DMS79 (cell line): ENCODE measurements around the gene SLC10A7.
"Not testable (repeated sequence)": the region's sequence is repeated elsewhere in the genome, so short reads cannot be mapped to it uniquely, and the experiment has no call there.

Experiments used
- DNase-seq: peaks from one replicate; lab custom pipeline; 2025; lab: John Stamatoyannopoulos, UW

The SLC10A7 gene

GRCh38 chr4:146439437-146439836 lies 82.3 kb downstream of the SLC10A7 start:
- DNase-seq = no peak

- DNase-seq = no peak
Observed at GRCh38 chr4:146437778-146438177, 84.0 kb downstream of the SLC10A7 start.

DNA sequence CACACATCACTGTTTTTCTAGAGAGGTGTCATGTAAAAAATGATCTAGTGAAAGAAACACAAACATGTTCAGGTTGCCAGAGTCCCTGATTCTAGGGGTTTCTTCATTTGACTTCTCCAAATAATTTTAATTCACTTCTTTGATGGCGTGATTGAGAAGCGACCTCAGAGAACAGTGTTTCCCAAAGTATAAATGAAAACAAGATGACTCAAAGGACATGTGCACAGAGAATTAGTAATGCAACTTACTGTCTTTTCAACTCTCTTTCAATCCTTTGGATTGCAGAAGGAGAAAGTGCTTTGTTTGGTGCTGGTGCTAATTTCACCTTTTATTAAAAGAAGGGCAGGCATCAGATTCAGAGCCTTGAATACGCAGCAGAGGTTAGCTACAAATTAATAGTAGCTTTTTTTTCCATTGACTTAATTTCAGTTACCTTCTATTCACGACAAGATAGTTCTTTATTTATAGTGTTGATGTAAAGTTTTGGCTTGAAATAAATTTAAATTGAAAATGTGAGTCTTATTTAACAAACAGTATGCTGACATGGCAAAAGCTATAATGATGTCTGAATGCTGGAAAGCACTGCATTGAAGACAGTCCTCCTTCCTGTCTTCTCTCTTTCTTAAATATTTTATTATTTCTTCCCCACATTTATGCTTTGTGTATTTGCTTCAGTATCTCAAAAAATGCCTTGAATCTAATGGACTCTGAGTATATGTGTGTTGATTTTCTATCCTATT lies 85.1 kb downstream of the SLC10A7 start:
- DNase-seq = no peak

DNA sequence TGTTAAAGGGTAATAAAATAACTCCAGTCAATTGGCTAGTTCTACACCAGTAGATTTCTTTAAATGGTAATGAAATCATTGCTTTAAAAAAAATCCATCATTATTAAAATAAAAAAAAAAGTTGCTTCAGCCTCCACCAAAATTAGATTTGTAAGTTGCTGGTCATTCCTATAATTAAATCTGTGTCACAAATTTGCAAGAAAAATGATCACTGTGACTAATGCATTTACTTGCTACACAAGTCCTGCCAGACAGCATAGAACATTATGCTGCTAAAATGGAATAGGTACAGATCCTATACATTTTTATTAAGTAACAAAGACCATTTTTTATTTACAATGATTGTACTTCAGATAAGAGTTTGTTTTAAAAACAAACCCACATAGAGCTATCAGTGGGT lies 85.8 kb downstream of the SLC10A7 start:
- no peak for DNase-seq

DNA sequence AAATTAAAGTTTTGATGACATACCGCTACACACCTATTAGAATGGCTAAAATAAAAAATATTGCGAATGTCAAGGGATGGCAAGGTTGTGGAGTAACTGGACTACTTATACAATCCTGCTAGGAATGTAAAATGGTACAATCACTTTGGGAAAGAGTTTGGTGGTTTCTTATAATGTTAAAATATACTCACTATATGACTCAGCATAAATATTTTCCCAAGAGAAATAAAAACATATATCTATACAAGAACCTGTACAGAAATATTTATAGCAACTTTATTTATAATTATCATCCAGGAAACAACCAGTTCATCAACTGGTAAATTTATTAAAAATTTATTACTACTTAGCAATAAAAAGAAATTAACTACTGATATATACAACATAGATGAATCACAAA lies 89.7 kb downstream of the SLC10A7 start:
- no peak for DNase-seq

DNA sequence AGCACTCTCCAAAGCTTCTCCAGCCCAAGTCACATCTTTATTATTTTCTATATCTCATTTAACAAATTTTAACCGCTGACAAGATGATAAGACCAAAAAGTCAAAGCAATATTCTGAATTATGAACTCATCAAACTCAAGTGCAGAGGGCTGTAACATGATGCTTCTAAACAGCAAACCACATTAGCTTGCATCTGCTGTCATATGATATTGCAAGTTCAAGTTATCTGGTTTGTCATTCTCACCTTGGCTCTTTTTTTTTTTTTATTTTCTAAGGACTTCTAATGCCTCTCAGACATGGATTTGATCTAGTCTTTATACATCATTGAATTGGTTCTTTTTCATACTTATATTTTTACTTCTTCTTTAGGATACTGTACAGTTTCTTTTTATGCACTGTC lies 93.4 kb downstream of the SLC10A7 start:
- DNase-seq = no peak

GRCh38 chr4:146417822-146418221 lies 103.9 kb downstream of the SLC10A7 start:
- no peak for DNase-seq

GRCh38 chr4:146415829-146416228 lies 105.9 kb downstream of the SLC10A7 start:
- no peak for DNase-seq

DNA sequence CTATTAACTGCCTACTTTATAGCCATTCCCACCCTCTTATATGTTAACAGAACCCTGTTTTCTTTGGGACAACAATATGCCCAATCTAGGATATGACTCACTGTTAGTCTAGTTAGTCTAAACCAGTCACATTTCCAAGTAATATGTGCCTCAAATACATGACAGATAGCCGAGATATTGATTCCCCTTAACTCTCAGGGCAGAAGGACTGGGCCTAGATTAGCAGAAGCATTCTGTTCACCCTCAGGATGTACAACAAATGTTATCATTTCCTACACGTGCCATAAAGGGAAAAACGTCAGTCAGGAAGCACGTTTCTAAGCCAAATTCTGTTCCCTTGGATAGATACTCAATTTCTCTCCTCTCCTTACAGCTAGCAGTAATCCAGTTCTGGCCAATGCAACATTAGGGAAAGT lies 114.1 kb downstream of the SLC10A7 start:
- DNase-seq = no peak

- DNase-seq = no peak
Observed at GRCh38 chr4:146407257-146407656, 114.5 kb downstream of the SLC10A7 start.

- no peak for DNase-seq
Observed at GRCh38 chr4:146401274-146401673, 120.5 kb downstream of the SLC10A7 start.

DNA sequence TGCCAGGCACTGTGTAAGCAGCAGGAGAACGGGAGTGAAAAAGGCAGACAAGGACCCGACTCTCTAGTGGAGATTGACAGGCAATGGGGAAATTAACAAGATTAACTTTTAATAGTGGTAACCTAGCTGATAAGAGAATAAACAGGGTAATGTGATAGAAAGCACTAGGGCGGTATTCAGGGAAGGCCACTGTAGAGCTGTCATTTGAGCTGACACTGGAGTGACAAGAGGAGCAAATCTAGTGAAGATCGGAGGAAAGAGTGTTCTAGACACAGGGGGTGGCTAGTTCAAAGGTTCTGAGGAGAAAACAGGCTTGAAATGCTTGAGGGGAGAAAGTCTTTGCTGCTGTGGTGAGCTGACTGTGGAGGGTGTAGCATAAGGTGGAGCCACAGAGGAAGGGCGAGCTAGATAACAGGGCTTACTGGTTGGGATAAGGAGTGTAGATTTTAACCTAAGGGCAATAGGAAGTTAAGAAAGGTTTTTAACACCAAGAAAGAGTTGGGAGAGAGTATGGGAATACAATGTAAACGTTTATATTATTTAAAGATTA lies 122.8 kb downstream of the SLC10A7 start:
- no peak for DNase-seq

- no peak for DNase-seq
Observed at GRCh38 chr4:146398404-146398803, 123.3 kb downstream of the SLC10A7 start.

- DNase-seq = no peak
Observed at GRCh38 chr4:146389561-146389960, 132.2 kb downstream of the SLC10A7 start.

GRCh38 chr4:146382194-146382593 lies 139.5 kb downstream of the SLC10A7 start:
- DNase-seq = no peak

DNA sequence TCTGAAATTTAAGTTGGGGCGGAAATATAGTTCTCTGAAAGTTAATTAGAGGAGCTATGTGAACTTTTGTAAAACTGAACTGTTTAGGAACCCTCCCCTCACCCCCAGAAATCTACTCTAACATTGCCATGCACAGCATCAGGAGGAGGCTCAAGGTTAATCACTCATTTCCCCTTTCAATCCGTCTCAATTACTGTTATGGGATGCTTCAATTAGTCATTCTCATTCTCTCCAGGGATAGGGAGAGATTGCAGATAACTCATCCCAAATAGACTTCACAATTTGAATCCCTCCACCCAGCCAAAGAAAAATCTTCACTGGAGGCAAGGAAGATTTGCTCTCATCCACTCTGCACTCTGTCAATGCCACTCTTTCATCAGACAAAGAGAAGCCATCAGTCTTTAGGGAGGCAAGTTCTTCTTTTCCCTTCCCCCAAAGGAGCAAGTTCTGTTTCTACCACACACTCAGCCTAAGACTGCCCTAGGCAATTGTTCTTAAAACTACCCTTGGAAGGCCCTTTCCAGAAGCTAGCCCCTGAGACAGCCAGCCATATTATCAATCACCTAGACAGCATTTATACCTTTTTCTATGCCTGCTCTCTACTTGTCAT lies 140.4 kb downstream of the SLC10A7 start:
- no peak for DNase-seq

- no peak for DNase-seq
Observed at GRCh38 chr4:146379744-146380143, 142.0 kb downstream of the SLC10A7 start.

DNA sequence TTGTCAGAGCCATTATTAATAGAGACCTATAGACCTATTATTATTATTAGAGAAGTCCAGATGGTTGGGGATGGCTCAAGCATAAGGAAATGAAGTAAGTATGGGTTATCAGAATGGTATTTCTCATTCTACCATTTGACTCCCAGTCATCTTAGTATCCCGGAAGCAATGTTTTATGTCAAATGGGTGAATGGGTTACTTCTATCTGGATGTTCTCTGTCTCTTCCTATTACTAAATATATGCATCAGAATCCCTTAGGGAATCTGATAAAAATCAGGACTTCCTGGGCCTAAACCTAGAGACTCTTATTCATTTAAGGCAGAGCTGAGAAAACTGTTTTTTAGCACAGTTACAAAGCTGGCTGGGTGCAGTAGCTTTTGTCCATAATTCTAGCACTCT lies 149.9 kb downstream of the SLC10A7 start:
- no peak for DNase-seq

GRCh38 chr4:146370841-146371240 lies 150.9 kb downstream of the SLC10A7 start:
- DNase-seq = no peak

DNA sequence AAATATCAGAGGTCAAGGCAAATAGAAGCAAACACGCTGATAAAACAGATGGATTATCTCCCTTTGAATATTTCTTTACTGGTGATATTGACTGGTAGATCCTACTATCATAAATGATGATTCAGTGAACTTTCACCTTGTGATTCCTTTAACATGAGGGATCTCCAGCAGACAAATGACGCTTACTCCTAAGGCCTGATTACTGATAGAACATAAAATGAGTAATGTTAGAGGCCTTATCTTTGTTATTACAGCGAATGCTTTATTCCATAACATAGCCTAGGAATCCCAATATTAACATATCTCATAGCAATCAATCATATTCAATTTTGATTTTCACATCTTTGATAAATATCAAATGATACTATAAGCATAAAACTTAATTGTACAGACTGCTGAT lies 152.3 kb downstream of the SLC10A7 start:
- DNase-seq = no peak

DNA sequence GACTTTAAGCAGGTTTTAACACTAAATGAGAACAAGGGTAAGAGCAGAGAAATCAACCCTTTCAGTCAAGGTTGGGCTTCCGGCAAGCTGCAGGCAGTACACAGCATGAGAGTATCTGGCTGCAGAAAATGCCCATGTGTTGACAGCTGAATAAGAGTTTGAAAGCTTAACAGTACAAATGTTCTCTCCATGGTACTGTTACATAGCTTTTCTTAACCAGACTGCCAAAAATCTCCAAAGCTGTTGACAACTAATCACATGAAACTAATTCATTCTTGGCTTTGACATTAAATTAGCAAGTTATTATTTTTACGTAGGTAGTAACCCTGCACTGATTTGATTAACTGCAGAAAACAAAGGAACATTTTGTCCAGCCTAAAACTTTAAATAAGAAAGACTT lies 153.5 kb downstream of the SLC10A7 start:
- no peak for DNase-seq

- DNase-seq = no peak
Observed at GRCh38 chr4:146367347-146367746, 154.4 kb downstream of the SLC10A7 start.

DNA sequence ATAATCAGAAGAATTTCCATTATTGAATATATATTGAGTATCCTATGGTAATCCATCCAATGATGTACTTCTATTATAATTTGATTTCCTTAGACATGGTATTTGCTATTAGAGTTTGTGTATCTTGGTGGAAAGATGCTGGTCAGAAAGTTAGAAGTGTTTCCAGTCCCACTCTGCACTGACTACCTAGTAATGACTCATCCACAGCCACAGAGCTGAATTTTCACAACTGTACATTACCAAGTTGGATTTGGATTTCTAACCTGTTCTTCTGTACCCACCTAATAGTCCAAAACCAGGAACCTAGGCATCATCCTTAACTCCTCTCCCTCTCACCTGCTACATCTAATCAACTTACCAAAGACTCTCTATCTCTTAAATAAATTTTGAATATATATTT lies 162.0 kb downstream of the SLC10A7 start:
- no peak for DNase-seq

GRCh38 chr4:146350114-146350513 lies 171.6 kb downstream of the SLC10A7 start:
- DNase-seq = not testable (repeated sequence)
